ENCODE results near the gene INTS6L. TPM values are rescaled to one million over a fixed set of nuclear protein-coding genes. Genes with fewer than 3 reads are reported as not detected.
A peak's percentile ranks its signal among the peaks of the same experiment; 100 is the strongest.

INTS6L gene
- total and polyA plus RNA-seq, 2 experiments from 2014 or later, result 8.1 to 12.3 TPM

DNA sequence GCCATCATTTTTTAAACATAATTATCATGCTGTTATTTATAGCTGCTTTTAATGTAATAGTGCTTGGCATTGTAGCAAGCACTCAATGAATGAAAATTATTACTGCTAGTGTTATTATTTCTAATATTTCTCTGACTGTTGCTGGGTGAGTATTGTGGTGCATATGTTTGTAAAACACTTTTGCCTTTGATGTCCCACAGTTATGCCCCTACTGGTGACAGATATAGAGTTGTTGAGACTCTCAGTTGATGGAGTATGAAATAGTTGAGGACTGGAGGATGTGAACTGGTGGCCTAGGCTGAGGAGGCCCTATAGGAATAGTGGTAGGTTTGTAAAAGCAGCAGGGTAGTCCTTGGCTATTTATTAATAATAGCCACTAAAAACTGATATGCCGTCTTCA lies 9.6 kb downstream of the INTS6L start:
- no peak for TF ChIP-seq EZH2 (IDR thresholded peaks at IDR 0.05; ENCODE audit: borderline replicate concordance)
- TF ChIP-seq EZH2phosphoT487 (IDR thresholded peaks at IDR 0.05; ENCODE audit: low read depth, severe bottlenecking, unreplicated experiment), result no peak
- TF ChIP-seq CTCF (IDR thresholded peaks at IDR 0.05; ENCODE audit: poor library complexity), result no peak
- Histone ChIP-seq H3K4me2 (no peak overlapping the region), H3K27ac (no peak overlapping the region), H3K36me3 (replicated peaks; ENCODE audit: insufficient read depth, low read depth) (no peaks in the 10 kb centered on the region), H3K4me3 (no peak overlapping the region), H3K79me2 (no peaks in the 10 kb centered on the region), H3K9me3 (ENCODE audit: low read depth) (no peaks in the 10 kb centered on the region), H4K20me1 (ENCODE audit: insufficient read depth, poor library complexity, severe bottlenecking) (no peaks in the 10 kb centered on the region), H3K9me2 (replicated peaks; ENCODE audit: insufficient read depth) (no peaks in the 10 kb centered on the region), H3K4me1 (ENCODE audit: insufficient read depth) (no peaks in the 10 kb centered on the region), H2AFZ (no peak overlapping the region), H3K27me3 (no peaks in the 10 kb centered on the region)
- no peak for DNase-seq (ENCODE audit: low spot score)
- WGBS (ENCODE audit: low lambda C conversion rate, missing lambda C conversion rate), result 83% methylated on average over 1 of the region's 1 CpG

GRCh38 chrX:135531813-135532212 lies 11.4 kb downstream of the INTS6L start:
- H3K4me1 ChIP-seq (ENCODE audit: insufficient read depth), result no peaks in the 10 kb centered on the region
- no peak overlapping the region for H3K27ac ChIP-seq
- H3K4me3 ChIP-seq, result no peak overlapping the region
- no peaks in the 10 kb centered on the region for H3K9me3 ChIP-seq (ENCODE audit: low read depth)
- H3K79me2 ChIP-seq, result no peaks in the 10 kb centered on the region
- DNase-seq (ENCODE audit: low spot score), result no peak
- H2AFZ ChIP-seq, result no peak overlapping the region
- no peak overlapping the region for H3K4me2 ChIP-seq
- no peaks in the 10 kb centered on the region for H3K9me2 ChIP-seq (replicated peaks; ENCODE audit: insufficient read depth)
- no peaks in the 10 kb centered on the region for H3K27me3 ChIP-seq
- 55% methylated on average over 1 of the region's 1 CpG for WGBS (ENCODE audit: low lambda C conversion rate, missing lambda C conversion rate)
- no peaks in the 10 kb centered on the region for H4K20me1 ChIP-seq (ENCODE audit: insufficient read depth, poor library complexity, severe bottlenecking)
- TF ChIP-seq EZH2 (IDR thresholded peaks at IDR 0.05; ENCODE audit: borderline replicate concordance) (no peak), EZH2phosphoT487 (IDR thresholded peaks at IDR 0.05; ENCODE audit: low read depth, severe bottlenecking, unreplicated experiment) (no peak), CTCF (IDR thresholded peaks at IDR 0.05; ENCODE audit: poor library complexity) (no peak)
- H3K36me3 ChIP-seq (replicated peaks; ENCODE audit: insufficient read depth, low read depth), result no peaks in the 10 kb centered on the region

GRCh38 chrX:135535077-135535940 lies 14.8 kb downstream of the INTS6L start:
- no peak for TF ChIP-seq EZH2phosphoT487 (IDR thresholded peaks at IDR 0.05; ENCODE audit: low read depth, severe bottlenecking, unreplicated experiment)
- TF ChIP-seq EZH2 (IDR thresholded peaks at IDR 0.05; ENCODE audit: borderline replicate concordance), result no peak
- no peak for TF ChIP-seq CTCF (IDR thresholded peaks at IDR 0.05; ENCODE audit: poor library complexity)
- no peaks in the 10 kb centered on the region for H3K27me3 ChIP-seq
- WGBS (ENCODE audit: low lambda C conversion rate, missing lambda C conversion rate), result 48% methylated on average over 1 of the region's 1 CpG

More at GRCh38 chrX:135535077-135535940, 14.8 kb downstream of the INTS6L start:
- Histone ChIP-seq H2AFZ (no peak overlapping the region), H4K20me1 (ENCODE audit: insufficient read depth, poor library complexity, severe bottlenecking) (no peaks in the 10 kb centered on the region), H3K9me3 (ENCODE audit: low read depth) (no peaks in the 10 kb centered on the region), H3K79me2 (no peaks in the 10 kb centered on the region), H3K9me2 (replicated peaks; ENCODE audit: insufficient read depth) (no peaks in the 10 kb centered on the region), H3K36me3 (replicated peaks; ENCODE audit: insufficient read depth, low read depth) (no peaks in the 10 kb centered on the region), H3K4me1 (ENCODE audit: insufficient read depth) (no peaks in the 10 kb centered on the region), H3K27ac (peak overlapping the region; percentile 43), H3K4me2 (no peak overlapping the region), H3K4me3 (no peak overlapping the region)
- no peak for DNase-seq (ENCODE audit: low spot score)
